Cardiac fibroblast (primary cell): ENCODE measurements around the gene SCP2D1.

Source experiments
- DNase-seq, 2 donors: peaks; one replicate each; pipeline versions ENCODE4 v3.0.0 to v3.0.0-alpha.2; 2010; ENCODE audit warnings: low read depth in 2 of 2
- H3K4me3 ChIP-seq, 2 donors: replicated peaks in 1 of 2; 1 replicate in 1 of 2; 2 replicates in 1 of 2; pipeline ENCODE4 v1.5.1; 2011; ENCODE audit warnings: low read depth in 2 of 2, low read length in 2 of 2, mild to moderate bottlenecking in 2 of 2, moderate library complexity in 1 of 2
- CTCF ChIP-seq: IDR thresholded peaks from one replicate; pipeline ENCODE4 v1.5.1; 2011; ENCODE audit warnings: low read depth, mild to moderate bottlenecking, low read length, inconsistent platforms

Gene SCP2D1

GRCh38 chr20:18849131-18849530, 35.5 kb downstream of the SCP2D1 start:
- no peak for TF ChIP-seq CTCF
- H3K4me3 ChIP-seq, result no peak overlapping the region
- no peak for DNase-seq

- H3K4me3 ChIP-seq, result no peak overlapping the region
- DNase-seq, result no peak
- no peak for TF ChIP-seq CTCF
Measured at GRCh38 chr20:18851629-18852028, 38.0 kb downstream of the SCP2D1 start.

GRCh38 chr20:18852318-18852717, 38.7 kb downstream of the SCP2D1 start:
- no peak for DNase-seq
- no peak for TF ChIP-seq CTCF
- no peak overlapping the region for H3K4me3 ChIP-seq

- H3K4me3 ChIP-seq, result no peak overlapping the region
- TF ChIP-seq CTCF, result no peak
- no peak for DNase-seq
Measured at GRCh38 chr20:18853216-18853615, 39.6 kb downstream of the SCP2D1 start.

- H3K4me3 ChIP-seq, result no peak overlapping the region
- TF ChIP-seq CTCF, result no peak
- DNase-seq, result peak in 1 of 2 donors; percentile 5
Measured at GRCh38 chr20:18853946-18854646, 40.5 kb downstream of the SCP2D1 start.

GRCh38 chr20:18855882-18856281, 42.3 kb downstream of the SCP2D1 start:
- H3K4me3 ChIP-seq, result no peak overlapping the region
- TF ChIP-seq CTCF, result no peak
- no peak for DNase-seq

- no peak for DNase-seq
- TF ChIP-seq CTCF, result no peak
- no peak overlapping the region for H3K4me3 ChIP-seq
Measured at GRCh38 chr20:18856873-18857272, 43.3 kb downstream of the SCP2D1 start.
